Measurements from ENCODE around the gene ASIC3.

GRCh38 chr7:151018421-151019129 is 29.8 kb upstream of the ASIC3 start:
- TF ChIP-seq POLR2A (IDR thresholded peaks at IDR 0.05; ENCODE audit: low read depth, low read length): no peak
- no peak for TF ChIP-seq CTCF (IDR thresholded peaks at IDR 0.05; ENCODE audit: extremely low read depth in 1 of 2, insufficient read depth in 1 of 2, low read depth in 1 of 2, low read length in 2 of 2)
- no peak for TF ChIP-seq POLR2AphosphoS5 (IDR thresholded peaks at IDR 0.05; ENCODE audit: insufficient read depth, low read depth, low read length)
- no peak for TF ChIP-seq MYC (IDR thresholded peaks at IDR 0.05; ENCODE audit: low read depth, low read length)
- no peak for TF ChIP-seq FOS (IDR thresholded peaks at IDR 0.05; ENCODE audit: borderline replicate concordance, insufficient read depth, low read length)
- TF ChIP-seq, protein P1, sequence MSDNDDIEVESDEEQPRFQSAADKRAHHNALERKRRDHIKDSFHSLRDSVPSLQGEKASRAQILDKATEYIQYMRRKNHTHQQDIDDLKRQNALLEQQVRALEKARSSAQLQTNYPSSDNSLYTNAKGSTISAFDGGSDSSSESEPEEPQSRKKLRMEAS (IDR thresholded peaks at IDR 0.05; ENCODE audit: insufficient read depth, insufficient read length): no peak

All from endothelial cell of umbilical vein (primary cell).